Ishikawa (cell line): ENCODE data around the gene ADCY5.

Source experiments
- CEBPB ChIP-seq: IDR thresholded peaks from 2 replicates; pipeline ENCODE4 v1.6.1; 2012
- CREB1 ChIP-seq: IDR thresholded peaks from 2 replicates; pipeline ENCODE4 v1.6.1; 2012; ENCODE audit warnings: low read depth
- EGR1 ChIP-seq: IDR thresholded peaks from 2 replicates; pipeline ENCODE4 v1.6.1; 2012
- EP300 ChIP-seq: IDR thresholded peaks from 2 replicates; pipeline ENCODE4 v1.6.1; 2012; ENCODE audit warnings: borderline replicate concordance
- FOXM1 ChIP-seq: IDR thresholded peaks from 2 replicates; pipeline ENCODE4 v1.6.1; 2012; ENCODE audit warnings: low read depth, borderline replicate concordance
- NFIC ChIP-seq: IDR thresholded peaks from 2 replicates; pipeline ENCODE4 v1.6.1; 2012
- RAD21 ChIP-seq: IDR thresholded peaks from 2 replicates; pipeline ENCODE4 v1.6.1; 2012; ENCODE audit warnings: low read depth
- REST ChIP-seq: IDR thresholded peaks from 2 replicates; pipeline ENCODE4 v1.6.1; 2012; ENCODE audit warnings: low read depth, mild to moderate bottlenecking
- TAF1 ChIP-seq: IDR thresholded peaks from 2 replicates; pipeline ENCODE4 v1.6.1; 2012; ENCODE audit warnings: low read depth, mild to moderate bottlenecking
- TCF12 ChIP-seq: IDR thresholded peaks from 2 replicates; pipeline ENCODE4 v1.6.1; 2012; ENCODE audit warnings: low read depth
- TEAD4 ChIP-seq: IDR thresholded peaks from 2 replicates; pipeline ENCODE4 v1.6.1; 2012
- YY1 ChIP-seq: IDR thresholded peaks from 2 replicates; pipeline ENCODE4 v1.6.1; 2012; ENCODE audit warnings: low read depth
- ZBTB7A ChIP-seq: IDR thresholded peaks from 2 replicates; pipeline ENCODE4 v1.6.1; 2012; ENCODE audit warnings: low read depth
- TF ChIP-seq, protein P1 (sequence below): IDR thresholded peaks from 2 replicates; pipeline ENCODE4 v1.6.1; 2012
- TF ChIP-seq, protein P2 (sequence below): IDR thresholded peaks from 2 replicates; pipeline ENCODE4 v1.6.1; 2012

Gene ADCY5

GRCh38 chr3:123281406-123281805, 167.5 kb downstream of the ADCY5 start:
- TF ChIP-seq YY1, result no peak
- TF ChIP-seq CEBPB, result no peak
- TF ChIP-seq, protein P1, sequence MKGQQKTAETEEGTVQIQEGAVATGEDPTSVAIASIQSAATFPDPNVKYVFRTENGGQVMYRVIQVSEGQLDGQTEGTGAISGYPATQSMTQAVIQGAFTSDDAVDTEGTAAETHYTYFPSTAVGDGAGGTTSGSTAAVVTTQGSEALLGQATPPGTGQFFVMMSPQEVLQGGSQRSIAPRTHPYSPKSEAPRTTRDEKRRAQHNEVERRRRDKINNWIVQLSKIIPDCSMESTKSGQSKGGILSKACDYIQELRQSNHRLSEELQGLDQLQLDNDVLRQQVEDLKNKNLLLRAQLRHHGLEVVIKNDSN, result no peak
- no peak for TF ChIP-seq REST
- TF ChIP-seq EP300, result no peak
- TF ChIP-seq FOXM1, result no peak
- no peak for TF ChIP-seq RAD21
- TF ChIP-seq, protein P2, sequence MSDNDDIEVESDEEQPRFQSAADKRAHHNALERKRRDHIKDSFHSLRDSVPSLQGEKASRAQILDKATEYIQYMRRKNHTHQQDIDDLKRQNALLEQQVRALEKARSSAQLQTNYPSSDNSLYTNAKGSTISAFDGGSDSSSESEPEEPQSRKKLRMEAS, result no peak
- no peak for TF ChIP-seq ZBTB7A

- no peak for TF ChIP-seq FOXM1
- no peak for TF ChIP-seq TEAD4
- TF ChIP-seq REST, result no peak
Observed at GRCh38 chr3:123279121-123279520, 169.8 kb downstream of the ADCY5 start.

DNA sequence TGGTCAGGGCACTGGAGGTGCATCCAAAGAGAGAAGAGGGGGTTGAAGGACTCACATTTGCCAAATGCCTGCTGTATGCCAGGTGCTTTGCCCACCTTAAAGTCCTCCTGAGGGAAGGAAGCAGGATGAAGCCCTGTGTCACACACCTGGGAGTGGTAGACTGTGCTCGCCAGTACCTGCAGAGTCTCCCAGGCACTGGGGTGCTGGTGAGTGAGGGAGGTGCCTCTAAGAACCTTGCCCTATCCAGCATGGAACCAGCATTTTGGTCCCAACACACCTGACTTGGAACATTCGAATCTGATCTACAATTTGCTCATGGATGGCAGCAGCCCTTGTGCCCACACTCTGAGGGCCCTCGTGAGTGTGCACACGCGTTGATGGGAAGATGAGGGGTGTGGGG, 170.4 kb downstream of the ADCY5 start:
- no peak for TF ChIP-seq RAD21
- TF ChIP-seq, protein P2, result no peak
- no peak for TF ChIP-seq TCF12
- no peak for TF ChIP-seq REST
- no peak for TF ChIP-seq CREB1
- TF ChIP-seq, protein P1, result no peak
- TF ChIP-seq FOXM1, result no peak
- TF ChIP-seq EGR1, result no peak
- no peak for TF ChIP-seq CEBPB
- TF ChIP-seq TEAD4, result no peak
- TF ChIP-seq YY1, result no peak
- TF ChIP-seq TAF1, result no peak
- TF ChIP-seq ZBTB7A, result no peak
- no peak for TF ChIP-seq NFIC
- no peak for TF ChIP-seq EP300

GRCh38 chr3:123277106-123277505, 171.8 kb downstream of the ADCY5 start:
- TF ChIP-seq EGR1, result no peak
- TF ChIP-seq ZBTB7A, result no peak
- no peak for TF ChIP-seq NFIC
- no peak for TF ChIP-seq TAF1
- TF ChIP-seq, protein P2, result no peak
- TF ChIP-seq CEBPB, result no peak
- TF ChIP-seq, protein P1, result no peak
- no peak for TF ChIP-seq FOXM1
- no peak for TF ChIP-seq YY1
- no peak for TF ChIP-seq TCF12
- no peak for TF ChIP-seq EP300
- TF ChIP-seq CREB1, result no peak
- no peak for TF ChIP-seq TEAD4
- no peak for TF ChIP-seq RAD21
- TF ChIP-seq REST, result no peak
